HCT116 (cell line): ENCODE measurements around the gene FBN1. TPM values are rescaled to one million over a fixed set of nuclear protein-coding genes. Genes with fewer than 3 reads are reported as not detected.

Experiments used
- ATAC-seq: fragments of 200-7000 bp; cut with Tn5 transposase; 2 replicates; pipeline ENCODE4 v1.9.1; 2020; ENCODE audit warnings: mild to moderate bottlenecking, moderate library complexity
- BruUV-seq: library from RNA; stranded (reverse); fragments of 400-500 nt; replicated peaks from 2 replicates; lab custom pipeline; 2021; lab: Mats Ljungman, UMichigan
- CTCF ChIA-PET: fragments of 300-600 bp; sonication (Branson Sonifier 250); formaldehyde crosslinking; loops from one replicate; lab custom pipeline; 2021; ENCODE audit warnings: antibody characterized with exemption; lab: Charles Lee
- POLR2A ChIA-PET: fragments of 300-600, 350-600 bp; sonication (Branson Sonifier 250); formaldehyde crosslinking; loops from one replicate; lab custom pipeline; 2021; ENCODE audit warnings: antibody characterized with exemption; lab: Charles Lee
- RAD21 ChIA-PET, 2 experiments: fragments of 300-600 bp; sonication (Branson Sonifier 250); formaldehyde crosslinking; loops; one replicate each; lab custom pipeline; 2023; ENCODE audit warnings: low total read pairs in 2 of 2; ENCODE audit not compliant: uncharacterized antibody in 2 of 2, unreplicated experiment in 2 of 2, low non-redundant PET in 1 of 2; lab: Charles Lee
- DNase-seq: peaks from one replicate; pipeline ENCODE4 v3.0.0-alpha.2; 2010; ENCODE audit warnings: low read depth, low spot score
- H2AFZ ChIP-seq: fragments of 200-600 bp; shearing (Covaris generic), sonication (generic); 2 replicates; pipeline ENCODE4 v1.6.1; 2017; ENCODE audit warnings: low read depth, mixed run types, mixed read lengths, antibody characterized with exemption, low read length; ENCODE audit not compliant: poor library complexity, severe bottlenecking
- H3K27ac ChIP-seq: 2 replicates; pipeline ENCODE4 v1.5.1; 2012; ENCODE audit warnings: low read depth, low read length
- H3K27me3 ChIP-seq: fragments of 200-600 bp; sonication (generic); 2 replicates; pipeline ENCODE4 v1.6.1; 2016; ENCODE audit warnings: mixed run types, low read length, mixed read lengths; ENCODE audit not compliant: insufficient read depth
- H3K36me3 ChIP-seq, 2 experiments: fragments of 200-500 bp in 1 of 2; fragments of 200-600 bp in 1 of 2; sonication (Bioruptor generic) in 1 of 2; sonication (generic) in 1 of 2; 2 replicates each; pipeline versions ENCODE4 v1.5.1 to v1.6.1; 2014 to 2016; ENCODE audit warnings: low read length in 2 of 2, inconsistent platforms in 1 of 2, mixed read lengths in 1 of 2, mixed run types in 1 of 2; ENCODE audit not compliant: insufficient read depth in 2 of 2, control insufficient read depth in 1 of 2
- H3K4me1 ChIP-seq, 2 experiments: fragments of 200-600 bp in 1 of 2; sonication (generic) in 1 of 2; 2 replicates each; pipeline versions ENCODE4 v1.5.1 to v1.6.1; 2012 to 2017; ENCODE audit warnings: low read length in 2 of 2, inconsistent platforms in 1 of 2, mild to moderate bottlenecking in 1 of 2, mixed read lengths in 1 of 2, mixed run types in 1 of 2, moderate library complexity in 1 of 2; ENCODE audit not compliant: insufficient read depth in 2 of 2, control insufficient read depth in 1 of 2
- H3K4me2 ChIP-seq: fragments of 200-600 bp; sonication (generic); 2 replicates; pipeline ENCODE4 v1.6.1; 2017; ENCODE audit warnings: mixed run types, low read length, mixed read lengths
- H3K4me3 ChIP-seq, 2 experiments: fragments of 200-600 bp in 1 of 2; sonication (generic) in 1 of 2; replicated peaks in 1 of 2; 2 replicates each; pipeline ENCODE4 v1.5.1; 2011 to 2016; ENCODE audit warnings: low read length in 2 of 2, control low read depth in 1 of 2, low read depth in 1 of 2, mild to moderate bottlenecking in 1 of 2, mixed read lengths in 1 of 2, mixed run types in 1 of 2
- H3K79me2 ChIP-seq: fragments of 200-600 bp; sonication (generic); 2 replicates; pipeline ENCODE4 v1.6.1; 2017; ENCODE audit warnings: mild to moderate bottlenecking, mixed run types, low read length, moderate library complexity, mixed read lengths; ENCODE audit not compliant: insufficient read depth
- H3K9ac ChIP-seq: fragments of 200-600 bp; sonication (generic); 2 replicates; pipeline ENCODE4 v1.6.1; 2016; ENCODE audit warnings: low read length, mixed read lengths
- H3K9me2 ChIP-seq: fragments of 200-600 bp; sonication (generic), shearing (Covaris generic); 2 replicates; pipeline ENCODE4 v1.6.1; 2017; ENCODE audit warnings: mixed run types, mild to moderate bottlenecking, moderate library complexity; ENCODE audit not compliant: insufficient read depth
- H3K9me3 ChIP-seq, 2 experiments: fragments of 200-500 bp in 1 of 2; fragments of 200-600 bp in 1 of 2; sonication (Bioruptor generic) in 1 of 2; sonication (generic) in 1 of 2; 2 replicates each; pipeline ENCODE4 v1.6.1; 2014 to 2017; ENCODE audit warnings: low read length in 2 of 2, mixed read lengths in 2 of 2, inconsistent platforms in 1 of 2, low read depth in 1 of 2, mild to moderate bottlenecking in 1 of 2, mixed run types in 1 of 2, moderate library complexity in 1 of 2; ENCODE audit not compliant: control insufficient read depth in 1 of 2, insufficient read depth in 1 of 2
- H4K20me1 ChIP-seq: fragments of 200-600 bp; sonication (generic), shearing (Covaris generic); 2 replicates; pipeline ENCODE4 v1.6.1; 2017; ENCODE audit warnings: mixed run types, mild to moderate bottlenecking, moderate library complexity; ENCODE audit not compliant: insufficient read depth
- CBX3 ChIP-seq: IDR thresholded peaks from 2 replicates; pipeline ENCODE4 v1.6.1; 2012; ENCODE audit warnings: low read depth
- EGR1 ChIP-seq: IDR thresholded peaks from 2 replicates; pipeline ENCODE4 v1.6.1; 2012; ENCODE audit warnings: low read depth
- ELF1 ChIP-seq: IDR thresholded peaks from 2 replicates; pipeline ENCODE4 v1.6.1; 2012; ENCODE audit warnings: low read depth, borderline replicate concordance
- FOSL1 ChIP-seq: IDR thresholded peaks from 2 replicates; pipeline ENCODE4 v1.6.1; 2012; ENCODE audit warnings: low read depth
- POLR2AphosphoS5 ChIP-seq: IDR thresholded peaks from 2 replicates; pipeline ENCODE4 v1.6.1; 2011; ENCODE audit warnings: mild to moderate bottlenecking, low read depth, low read length, moderate library complexity
- RAD21 ChIP-seq: IDR thresholded peaks from 2 replicates; pipeline ENCODE4 v1.6.1; 2012; ENCODE audit warnings: low read depth, mild to moderate bottlenecking
- SIN3A ChIP-seq: IDR thresholded peaks from 2 replicates; pipeline ENCODE4 v1.6.1; 2012; ENCODE audit warnings: low read depth
- TCF7L2 ChIP-seq: IDR thresholded peaks from 2 replicates; pipeline ENCODE4 v1.7.0; 2011; ENCODE audit warnings: borderline replicate concordance, inconsistent platforms; ENCODE audit not compliant: insufficient read depth, insufficient read length; ENCODE audit errors: extremely low read depth
- YY1 ChIP-seq: IDR thresholded peaks from 2 replicates; pipeline ENCODE4 v1.6.1; 2011; ENCODE audit warnings: low read length, low read depth, moderate library complexity, mild to moderate bottlenecking; ENCODE audit not compliant: insufficient replicate concordance; ENCODE audit errors: extremely low read depth
- ZNF274 ChIP-seq: fragments of 200-500 bp; sonication (Bioruptor generic); IDR thresholded peaks from 2 replicates; pipeline ENCODE4 v1.6.1; 2014; ENCODE audit warnings: mild to moderate bottlenecking, low read depth, low read length, inconsistent platforms
- intact Hi-C: fragments of 100-400 bp; cut with micrococcal nuclease; formaldehyde crosslinking; loops from 2 replicates; pipeline ENCODE4 v1.10.0; 2022
- total RNA-seq: library from RNA; stranded (reverse); gene quantifications from one replicate; pipeline ENCODE4 v1.2.1, GENCODE V29; 2021; ENCODE audit not compliant: unreplicated experiment
- TF ChIP-seq, protein P1 (sequence below): IDR thresholded peaks from 2 replicates; pipeline ENCODE4 v1.6.1; 2012
- TF ChIP-seq, protein P2 (sequence below), 3 experiments: fragments of 200-600 bp in 1 of 3; sonication (generic) in 1 of 3; IDR thresholded peaks in 2 of 3; conservative IDR thresholded peaks in 1 of 3; 2 replicates each; pipeline ENCODE4 v1.5.1; 2012 to 2017; ENCODE audit warnings: low read depth in 2 of 3, low read length in 2 of 3, antibody characterized with exemption in 1 of 3, borderline replicate concordance in 1 of 3, control low read depth in 1 of 3, mild to moderate bottlenecking in 1 of 3, mixed read lengths in 1 of 3, mixed run types in 1 of 3, moderate library complexity in 1 of 3; ENCODE audit not compliant: insufficient read depth in 1 of 3

The FBN1 gene
- total RNA-seq, 1 experiment from 2014 or later: 1.7 TPM

DNA sequence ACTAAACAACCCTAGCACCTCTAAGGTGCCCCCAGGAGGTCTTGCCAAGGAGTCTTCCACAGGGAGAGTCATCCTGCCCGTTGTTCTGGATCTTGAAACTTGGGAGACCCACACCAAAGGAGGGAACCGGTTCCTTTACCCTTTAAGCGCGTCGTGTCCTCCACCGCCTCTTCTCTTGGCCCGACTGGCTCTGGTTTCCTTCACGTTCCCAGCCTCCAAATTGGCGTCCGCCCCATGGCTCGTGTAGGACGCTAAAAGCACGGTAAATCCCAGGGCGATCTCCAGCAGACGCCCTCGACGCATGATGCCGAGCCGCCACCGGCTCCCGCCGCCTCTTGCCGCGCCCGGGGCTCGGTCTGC lies 1.1 kb downstream of the FBN1 start (continued):
- TF ChIP-seq FOSL1: no peak
- TF ChIP-seq ELF1: no peak
- TF ChIP-seq EGR1: no peak
- TF ChIP-seq, protein P1, sequence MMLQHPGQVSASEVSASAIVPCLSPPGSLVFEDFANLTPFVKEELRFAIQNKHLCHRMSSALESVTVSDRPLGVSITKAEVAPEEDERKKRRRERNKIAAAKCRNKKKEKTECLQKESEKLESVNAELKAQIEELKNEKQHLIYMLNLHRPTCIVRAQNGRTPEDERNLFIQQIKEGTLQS: no peak
- no peak for TF ChIP-seq POLR2AphosphoS5
- TF ChIP-seq, protein P2, sequence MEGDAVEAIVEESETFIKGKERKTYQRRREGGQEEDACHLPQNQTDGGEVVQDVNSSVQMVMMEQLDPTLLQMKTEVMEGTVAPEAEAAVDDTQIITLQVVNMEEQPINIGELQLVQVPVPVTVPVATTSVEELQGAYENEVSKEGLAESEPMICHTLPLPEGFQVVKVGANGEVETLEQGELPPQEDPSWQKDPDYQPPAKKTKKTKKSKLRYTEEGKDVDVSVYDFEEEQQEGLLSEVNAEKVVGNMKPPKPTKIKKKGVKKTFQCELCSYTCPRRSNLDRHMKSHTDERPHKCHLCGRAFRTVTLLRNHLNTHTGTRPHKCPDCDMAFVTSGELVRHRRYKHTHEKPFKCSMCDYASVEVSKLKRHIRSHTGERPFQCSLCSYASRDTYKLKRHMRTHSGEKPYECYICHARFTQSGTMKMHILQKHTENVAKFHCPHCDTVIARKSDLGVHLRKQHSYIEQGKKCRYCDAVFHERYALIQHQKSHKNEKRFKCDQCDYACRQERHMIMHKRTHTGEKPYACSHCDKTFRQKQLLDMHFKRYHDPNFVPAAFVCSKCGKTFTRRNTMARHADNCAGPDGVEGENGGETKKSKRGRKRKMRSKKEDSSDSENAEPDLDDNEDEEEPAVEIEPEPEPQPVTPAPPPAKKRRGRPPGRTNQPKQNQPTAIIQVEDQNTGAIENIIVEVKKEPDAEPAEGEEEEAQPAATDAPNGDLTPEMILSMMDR (IDR thresholded peaks at IDR 0.05 in 2 of 3, conservative IDR thresholded peaks at IDR 0.05 in 1 of 3; ENCODE audit: borderline replicate concordance in 1 of 3, insufficient read depth in 1 of 3, low read depth in 2 of 3, low read length in 2 of 3): no peak
- no peak for TF ChIP-seq CBX3
- TF ChIP-seq TCF7L2: no peak

- Histone ChIP-seq H3K4me2 (no peak overlapping the region), H3K27ac (no peak overlapping the region), H3K9ac (no peak overlapping the region), H4K20me1 (no peaks in the 10 kb centered on the region), H3K36me3 (no peaks in the 10 kb centered on the region), H3K4me3 (no peak overlapping the region), H3K79me2 (no peaks in the 10 kb centered on the region), H3K27me3 (no peaks in the 10 kb centered on the region), H3K4me1 (no peaks in the 10 kb centered on the region; a peak in 1 of 4 replicates), H3K9me2 (no peaks in the 10 kb centered on the region), H3K9me3 (no peaks in the 10 kb centered on the region), H2AFZ (no peak overlapping the region)
- ATAC-seq: no peak
- RAD21 ChIA-PET: no interaction called here
- BruUV-seq: no TSS peak
- TF ChIP-seq ELF1: no peak
- TF ChIP-seq ZNF274: no peak
- TF ChIP-seq, protein P2 (IDR thresholded peaks at IDR 0.05 in 2 of 3, conservative IDR thresholded peaks at IDR 0.05 in 1 of 3; ENCODE audit: borderline replicate concordance in 1 of 3, insufficient read depth in 1 of 3, low read depth in 2 of 3, low read length in 2 of 3): no peak
- TF ChIP-seq FOSL1: no peak
- TF ChIP-seq EGR1: no peak
- TF ChIP-seq POLR2AphosphoS5: no peak
- no peak for TF ChIP-seq RAD21
- no peak for TF ChIP-seq YY1
- TF ChIP-seq SIN3A: no peak
- POLR2A ChIA-PET: no interaction called here
- intact Hi-C loops: no loop called here
- CTCF ChIA-PET: no interaction called here
- DNase-seq: no peak
Observed at GRCh38 chr15:48643776-48644466, 1.6 kb downstream of the FBN1 start.
